Fibroblast of skin of left biceps (primary cell): ENCODE measurements around the gene CYFIP2.

Experiments used
- DNase-seq, 2 experiments: peaks; one replicate each; pipeline ENCODE4 v3.0.0-alpha.2; 2013; ENCODE audit warnings: low read depth in 2 of 2

Gene CYFIP2

DNA sequence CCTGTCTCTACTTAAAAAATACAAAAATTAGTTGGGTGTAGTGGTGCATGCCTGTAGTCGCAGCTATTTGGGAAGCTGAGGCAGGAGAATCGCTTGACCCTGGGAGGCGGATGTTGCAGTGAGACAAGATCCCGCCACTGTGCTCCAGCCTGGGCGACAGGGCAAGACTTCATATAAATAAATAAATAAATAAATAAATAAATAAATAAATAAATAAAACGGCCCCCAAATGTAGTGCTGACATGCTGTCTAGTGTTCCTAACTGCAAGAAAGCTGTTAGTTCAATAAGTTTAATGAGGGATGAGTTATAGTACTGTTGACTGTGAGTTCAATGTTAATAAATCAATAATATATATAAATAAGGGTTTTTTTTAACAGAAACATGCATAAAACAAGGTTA lies 7.5 kb upstream of the CYFIP2 start:
- no peak for DNase-seq

GRCh38 chr5:157259699-157260098 lies 6.2 kb upstream of the CYFIP2 start:
- no peak for DNase-seq

DNA sequence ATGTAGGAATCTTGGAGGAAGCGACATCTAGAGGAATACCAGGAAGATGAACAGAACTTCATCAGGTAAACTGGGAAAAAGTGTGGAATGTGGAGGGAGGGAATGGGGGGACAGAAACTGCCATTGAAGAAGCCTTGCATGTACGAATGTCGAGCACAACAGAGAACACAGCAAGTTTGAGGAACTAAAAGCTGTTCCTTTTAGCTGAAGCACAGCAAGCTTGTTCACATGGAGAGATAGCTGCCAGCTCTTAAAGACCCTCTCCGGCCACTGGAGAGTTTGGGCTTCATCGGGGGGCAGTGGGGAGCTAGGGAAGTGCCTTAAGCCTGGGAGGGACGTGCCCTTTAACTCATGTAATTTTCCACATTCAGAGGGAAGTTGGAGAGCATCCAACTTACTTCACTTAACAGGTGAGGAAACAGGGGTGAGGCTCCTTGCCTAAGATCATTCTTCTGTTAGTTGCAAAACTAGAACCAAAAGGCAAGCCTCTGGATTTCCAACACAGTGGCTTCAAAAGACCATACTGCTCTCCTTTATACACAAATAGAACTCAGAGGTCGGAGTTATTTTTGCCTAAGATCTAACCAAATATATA lies 2.3 kb upstream of the CYFIP2 start:
- DNase-seq: no peak

DNA sequence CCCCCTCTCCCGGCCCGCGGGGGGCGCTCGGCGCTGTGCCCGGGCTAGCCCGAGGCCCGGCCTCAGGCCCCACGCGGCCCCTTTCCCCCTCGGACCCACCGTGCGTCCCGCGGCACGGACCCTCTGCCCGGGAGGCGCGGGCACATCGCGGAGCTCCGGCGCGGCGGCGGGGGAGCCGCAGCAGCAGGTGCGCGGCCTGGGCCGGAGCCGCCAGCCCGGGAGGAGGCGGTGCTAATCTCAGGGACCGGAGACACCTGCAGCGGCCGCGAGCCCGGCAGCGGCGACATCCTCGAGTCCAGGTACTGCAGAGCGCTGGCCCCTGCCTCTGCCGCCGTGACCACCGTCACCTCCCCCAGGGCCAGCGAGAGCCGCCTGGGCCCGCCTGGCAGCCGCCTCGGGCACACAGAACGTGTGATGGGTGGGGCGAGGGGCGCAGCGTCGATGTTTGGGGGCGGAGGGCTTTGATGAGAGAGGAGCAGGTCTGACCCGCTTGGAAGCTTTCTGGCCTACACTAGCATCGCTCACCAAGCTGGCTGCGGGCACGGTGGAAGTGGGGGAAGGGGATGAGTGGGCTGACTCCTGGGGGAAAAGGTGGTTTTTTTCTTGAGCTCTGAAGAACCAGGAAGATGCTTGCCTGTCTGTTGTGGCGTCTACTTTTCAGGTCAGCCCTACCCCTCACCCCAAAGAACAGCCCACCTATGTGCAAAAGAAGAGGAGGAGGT lies 524 bp downstream of the CYFIP2 start:
- no peak for DNase-seq

DNA sequence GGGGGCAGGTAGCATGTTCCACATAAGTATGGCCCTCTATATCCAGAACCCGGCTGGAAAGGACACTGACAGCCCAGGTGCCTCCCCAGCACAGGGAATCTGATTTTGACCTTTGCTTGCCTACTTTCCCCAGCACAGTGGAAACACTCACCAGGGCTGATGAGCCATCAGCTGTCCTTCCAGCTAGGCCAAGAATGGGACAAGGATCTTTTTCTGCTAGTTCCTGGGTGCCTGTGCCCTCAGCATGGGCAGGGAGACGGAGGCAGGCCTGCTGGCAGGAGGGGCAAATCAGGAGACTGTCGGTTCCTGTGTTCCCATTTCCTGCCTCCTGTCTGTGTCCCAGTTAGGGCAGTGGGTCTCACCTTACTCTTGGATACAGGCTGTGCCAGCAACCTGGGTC lies 1.1 kb downstream of the CYFIP2 start:
- DNase-seq: no peak

- no peak for DNase-seq
These were observed 2.0 kb downstream of the CYFIP2 start for GRCh38 chr5:157267761-157268480.

DNA sequence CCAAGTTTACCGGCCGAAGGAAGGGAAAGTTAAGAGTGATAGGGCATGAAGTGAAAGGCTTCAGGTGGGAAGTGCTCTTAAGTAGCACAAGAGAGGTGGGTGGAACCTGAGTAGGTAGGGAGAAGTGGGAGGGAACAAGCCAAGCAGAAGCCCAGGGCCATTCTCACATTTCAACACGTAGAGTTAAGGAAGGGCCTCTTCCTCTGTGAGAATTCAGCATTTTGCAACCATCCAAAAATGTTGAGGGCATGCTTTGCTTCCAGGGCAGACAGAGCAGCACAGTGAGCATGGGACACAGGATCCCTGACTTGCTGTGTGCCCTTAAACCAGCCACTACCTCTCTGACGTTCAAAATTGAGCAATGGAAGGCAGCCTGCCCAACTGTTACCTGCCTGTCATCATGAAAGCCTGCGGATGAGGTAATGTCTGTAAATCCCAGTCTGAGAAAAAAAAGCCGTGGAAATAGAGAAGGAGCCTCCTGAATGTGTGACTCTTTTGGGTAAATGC lies 3.3 kb downstream of the CYFIP2 start:
- DNase-seq: no peak

- no peak for DNase-seq
These were observed 3.9 kb downstream of the CYFIP2 start for GRCh38 chr5:157269761-157270272.

GRCh38 chr5:157270771-157271170 lies 4.8 kb downstream of the CYFIP2 start:
- no peak for DNase-seq

GRCh38 chr5:157271740-157272271 lies 5.9 kb downstream of the CYFIP2 start:
- no peak for DNase-seq

DNA sequence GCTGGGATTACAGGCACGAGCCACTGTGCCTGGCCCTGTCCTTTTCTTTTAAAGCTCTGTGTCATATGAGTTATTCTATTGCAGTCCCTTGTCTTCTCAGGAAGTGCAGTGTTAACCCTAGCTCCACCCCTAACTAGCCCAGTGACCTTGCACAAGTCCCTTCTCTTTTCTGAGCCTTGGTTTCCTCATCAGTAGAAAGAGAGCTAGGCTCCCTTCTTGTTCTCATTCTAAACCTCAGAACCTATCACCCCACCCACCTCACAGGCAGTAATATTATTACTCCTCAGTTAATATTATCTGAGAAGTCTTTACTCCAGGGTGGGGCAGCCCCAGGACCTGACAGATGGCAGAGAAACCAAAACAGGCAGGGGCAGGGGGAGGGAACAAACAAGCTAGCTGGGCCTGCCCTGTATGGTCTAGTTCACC lies 7.2 kb downstream of the CYFIP2 start:
- no peak for DNase-seq

GRCh38 chr5:157275403-157275802 lies 9.5 kb downstream of the CYFIP2 start:
- DNase-seq: no peak

DNA sequence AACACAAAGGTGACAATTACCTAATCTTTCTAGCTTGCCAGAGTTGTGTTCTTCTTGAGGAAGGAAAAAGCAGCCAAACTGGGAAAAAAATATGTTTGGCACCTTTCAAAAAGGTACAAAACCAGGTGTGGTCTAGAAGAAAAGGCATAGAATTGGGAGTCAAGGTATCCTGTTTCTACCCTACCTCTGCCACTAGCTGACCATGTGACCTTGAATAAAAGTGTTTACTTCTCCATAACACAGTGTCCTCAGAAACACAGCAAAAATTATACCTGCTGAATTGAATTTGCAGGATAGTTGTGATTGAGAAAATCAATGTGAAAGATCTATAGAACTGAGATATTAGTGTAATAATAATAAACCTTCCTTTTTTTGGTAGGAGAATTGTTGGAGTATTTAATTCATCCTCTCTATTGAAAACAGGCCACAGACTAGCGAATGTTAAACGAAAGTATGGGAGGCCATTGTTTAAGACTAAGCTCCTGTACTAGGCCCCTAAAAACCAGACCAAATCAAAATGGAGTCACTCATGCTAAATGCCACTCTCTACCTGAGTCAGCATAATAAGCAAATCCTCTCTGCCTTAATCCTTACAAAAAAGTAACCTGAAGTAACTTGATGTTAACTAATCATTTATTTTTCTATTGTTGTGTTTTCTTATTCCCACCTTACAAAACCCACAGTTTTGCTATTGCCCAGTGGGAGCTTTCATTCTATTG lies 12.6 kb downstream of the CYFIP2 start:
- no peak for DNase-seq

DNA sequence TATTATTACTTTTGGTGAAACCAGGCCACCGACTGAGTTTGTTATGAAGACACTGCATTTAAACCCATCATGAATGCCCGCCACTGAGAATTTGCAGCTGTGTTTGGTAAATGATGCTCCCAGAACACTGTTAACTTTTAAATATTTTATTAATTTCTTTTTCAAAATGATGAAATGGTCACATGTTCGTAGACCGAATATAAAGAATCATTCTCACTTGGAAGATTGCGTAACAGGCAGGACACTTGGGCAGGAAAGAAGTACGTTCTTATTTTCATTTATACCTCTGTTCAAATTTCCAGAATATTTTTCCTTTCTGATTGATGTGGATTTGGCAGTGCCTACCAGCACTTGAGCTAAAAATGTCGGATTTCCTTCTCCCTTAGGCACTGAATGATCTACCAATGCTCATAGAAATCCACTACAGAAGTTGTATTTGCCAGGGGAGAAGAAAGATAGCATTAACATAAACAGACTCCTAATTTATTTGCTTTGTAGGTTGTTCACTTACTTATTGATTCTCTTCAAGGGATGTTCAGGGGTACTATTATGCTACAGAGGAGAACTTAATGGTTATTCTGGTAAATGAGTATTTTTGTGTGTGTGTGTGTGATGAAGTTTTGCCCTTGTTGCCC lies 13.8 kb downstream of the CYFIP2 start:
- no peak for DNase-seq

DNA sequence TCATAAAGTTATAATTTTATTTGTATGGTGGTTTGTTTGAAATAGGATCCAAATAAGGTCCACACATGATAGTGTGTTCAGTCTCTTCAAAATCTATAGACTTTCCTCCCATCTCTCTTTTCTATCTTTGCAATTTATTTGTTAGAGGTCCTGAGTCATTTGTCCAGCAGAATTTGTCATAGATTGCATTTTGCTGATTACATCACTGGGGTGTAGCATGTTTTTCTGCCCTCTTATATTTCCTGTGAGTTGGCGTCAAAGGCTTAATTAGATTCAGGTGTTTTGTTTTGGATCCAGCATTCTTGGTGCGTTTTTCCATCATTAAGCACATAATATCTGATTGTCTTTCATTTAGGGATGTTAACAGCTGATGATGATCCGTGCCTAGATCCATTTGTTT lies 15.0 kb downstream of the CYFIP2 start:
- peak; percentile 66 to 75 for DNase-seq

DNA sequence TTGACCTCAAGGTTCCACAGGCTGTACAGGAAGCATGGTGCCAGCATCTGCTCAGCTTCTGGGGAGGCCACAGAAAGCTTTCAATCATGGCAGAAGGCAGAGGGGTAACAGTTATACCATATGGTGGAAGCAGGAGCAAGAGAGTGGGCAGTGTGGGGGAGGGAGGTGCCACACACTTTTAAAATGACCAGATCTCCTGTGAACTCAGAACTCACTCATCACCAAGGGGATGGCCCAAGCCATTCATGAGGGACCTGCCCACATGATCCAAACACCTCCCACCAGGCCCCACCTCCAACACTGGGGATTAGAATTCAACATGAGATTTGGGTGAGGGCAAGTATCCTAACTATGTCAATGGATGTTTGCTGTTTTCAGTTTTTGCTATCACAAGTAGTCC lies 16.2 kb downstream of the CYFIP2 start:
- DNase-seq: no peak

DNA sequence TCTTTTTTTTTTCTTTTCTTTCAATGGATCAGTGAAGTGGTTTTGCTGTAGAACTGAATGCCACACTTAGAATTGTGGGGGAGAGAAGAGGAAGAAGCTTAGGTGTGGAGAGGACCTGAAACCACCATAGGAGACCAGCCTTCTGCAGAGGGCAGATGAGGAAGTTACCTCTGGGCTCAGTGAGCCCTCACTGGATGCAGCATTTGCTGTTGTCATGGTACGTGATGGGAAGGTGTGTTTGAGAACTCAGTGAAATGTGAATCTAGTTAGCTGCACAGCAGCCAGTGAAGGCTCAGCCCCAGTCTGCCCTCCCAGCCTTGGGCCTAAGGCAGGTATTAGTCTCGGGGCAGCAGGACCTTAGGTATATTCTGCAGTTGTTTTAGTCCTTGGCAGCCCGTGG lies 17.5 kb downstream of the CYFIP2 start:
- no peak for DNase-seq

GRCh38 chr5:157284458-157285212 lies 18.7 kb downstream of the CYFIP2 start:
- DNase-seq: no peak

GRCh38 chr5:157285310-157286035 lies 19.6 kb downstream of the CYFIP2 start:
- DNase-seq: no peak

GRCh38 chr5:157286761-157287211 lies 20.9 kb downstream of the CYFIP2 start:
- peak in 1 of 2 experiments; percentile 15 for DNase-seq
